Stimulated activated CD8-positive, alpha-beta memory T cell treated with anti-CD3 and anti-CD28 coated beads, Interleukin-4, amount 100 ng/mL, for 48 hours (primary cell): ENCODE results near the gene DOCK2.
"Not testable (repeated sequence)": the region's sequence is repeated elsewhere in the genome, so short reads cannot be mapped to it uniquely, and the experiment has no call there.

Experiments used
- DNase-seq: peaks from one replicate; pipeline ENCODE4 v3.0.0-alpha.2; 2020

The DOCK2 gene

DNA sequence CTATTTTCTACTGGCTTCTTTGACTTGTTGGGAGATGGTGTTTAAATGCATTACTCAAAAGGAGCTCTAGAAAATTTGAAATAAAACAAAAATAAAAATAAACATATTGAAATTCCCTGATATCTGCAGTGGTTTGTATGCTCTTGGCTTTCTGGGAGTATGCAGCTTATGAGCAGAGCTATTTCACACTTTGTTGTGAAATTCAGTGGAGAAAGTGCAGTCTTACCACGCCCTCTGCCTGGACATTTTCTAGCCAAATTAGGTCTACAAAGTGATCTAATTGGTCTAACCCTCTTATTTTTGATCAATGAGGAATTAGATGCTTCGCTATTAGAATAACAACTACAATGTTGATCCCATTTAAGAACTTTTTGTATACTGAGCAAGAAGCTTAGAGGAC lies 276.4 kb downstream of the DOCK2 start:
- no peak for DNase-seq

DNA sequence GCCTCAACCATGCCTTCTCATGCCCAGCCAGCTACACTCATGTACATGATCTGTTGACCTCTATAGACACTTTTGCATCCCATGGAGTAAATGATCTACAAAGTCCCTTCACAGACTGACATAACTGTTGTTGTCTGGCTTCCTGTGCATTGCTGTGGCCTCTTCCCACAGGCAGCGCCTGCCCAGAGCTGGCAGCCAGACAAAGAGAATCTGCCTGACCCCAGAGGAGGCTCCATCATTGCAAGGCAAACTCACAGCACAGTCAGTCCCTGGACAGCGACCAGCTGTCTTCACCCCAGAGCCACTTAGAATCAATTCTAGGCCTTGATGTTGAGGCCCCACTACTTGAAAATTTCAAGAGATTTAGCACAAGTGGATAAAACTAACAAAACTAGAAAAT lies 277.7 kb downstream of the DOCK2 start:
- DNase-seq, result no peak

DNA sequence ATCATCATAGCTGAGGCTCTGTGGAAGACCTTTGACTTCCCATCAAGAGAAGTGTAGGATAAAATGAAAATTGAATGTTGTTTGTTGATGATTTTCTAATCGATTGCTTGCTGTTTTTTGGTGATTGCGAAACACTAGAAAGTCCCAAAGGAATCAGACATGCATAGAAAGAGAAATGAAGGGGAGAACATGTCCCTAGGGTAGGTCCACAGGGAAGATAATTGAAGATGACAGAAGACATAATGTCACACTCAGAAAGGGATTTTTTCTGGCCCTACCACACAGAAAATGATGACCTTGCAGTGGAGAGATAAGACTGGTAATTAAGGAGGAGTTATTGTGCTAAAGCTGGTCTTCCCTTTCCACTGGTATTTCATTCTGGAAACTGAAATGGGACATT lies 280.4 kb downstream of the DOCK2 start:
- no peak for DNase-seq

DNA sequence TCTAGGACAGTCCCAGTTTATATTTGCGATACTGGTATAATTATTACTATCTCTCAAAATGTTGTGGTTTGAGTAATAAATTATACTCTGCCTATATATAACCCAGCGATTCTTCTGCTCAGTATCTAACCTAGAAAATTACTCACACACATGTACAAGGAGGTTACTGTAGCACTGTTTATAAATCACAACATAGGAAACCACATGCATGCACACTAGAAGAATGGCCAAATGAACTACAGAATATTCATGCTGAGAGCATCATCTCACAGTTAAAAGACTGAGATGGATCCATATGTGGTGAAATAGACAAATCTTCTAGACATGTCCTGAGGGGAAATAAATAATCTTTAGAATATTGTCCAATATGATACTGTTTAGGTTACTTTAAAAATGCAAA lies 281.2 kb downstream of the DOCK2 start:
- DNase-seq, result no peak

DNA sequence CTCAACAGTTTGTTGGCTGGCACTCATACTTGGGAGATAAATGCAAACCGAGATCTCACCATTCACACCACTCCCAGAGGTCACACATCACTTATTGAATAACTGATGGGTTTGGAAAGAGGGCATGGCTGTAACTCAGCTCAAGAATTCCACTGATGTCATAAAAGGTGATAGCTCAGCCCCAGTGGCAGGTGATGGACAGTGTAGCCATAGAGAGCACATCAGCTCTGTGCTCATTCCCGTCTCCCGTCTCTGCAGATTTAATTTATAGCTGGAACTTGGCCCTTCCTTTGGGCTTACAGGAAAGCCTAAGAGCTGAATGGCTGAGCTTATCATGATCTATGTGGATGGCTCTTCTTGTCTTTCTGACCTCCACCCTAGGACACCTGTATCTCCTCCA lies 283.4 kb downstream of the DOCK2 start:
- no peak for DNase-seq

DNA sequence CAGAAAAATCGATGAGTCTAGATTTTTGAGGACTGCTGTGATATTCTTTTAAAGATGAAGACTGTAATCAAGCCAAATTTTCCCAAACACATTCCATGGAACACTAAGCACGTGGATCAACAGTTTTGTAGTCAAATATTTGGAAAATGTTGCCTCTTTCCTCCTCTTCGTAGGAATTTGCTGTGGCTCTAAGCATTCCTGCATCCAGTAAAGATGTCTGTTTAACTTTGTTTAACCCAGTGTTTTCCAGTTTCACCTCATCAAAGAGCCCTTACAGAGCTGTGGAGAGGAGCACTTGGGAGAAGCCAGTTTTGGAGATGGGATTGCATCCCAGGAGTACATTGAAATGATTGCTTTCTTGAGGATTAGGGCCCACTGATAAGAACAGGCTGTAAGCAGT lies 284.3 kb downstream of the DOCK2 start:
- DNase-seq, result no peak

DNA sequence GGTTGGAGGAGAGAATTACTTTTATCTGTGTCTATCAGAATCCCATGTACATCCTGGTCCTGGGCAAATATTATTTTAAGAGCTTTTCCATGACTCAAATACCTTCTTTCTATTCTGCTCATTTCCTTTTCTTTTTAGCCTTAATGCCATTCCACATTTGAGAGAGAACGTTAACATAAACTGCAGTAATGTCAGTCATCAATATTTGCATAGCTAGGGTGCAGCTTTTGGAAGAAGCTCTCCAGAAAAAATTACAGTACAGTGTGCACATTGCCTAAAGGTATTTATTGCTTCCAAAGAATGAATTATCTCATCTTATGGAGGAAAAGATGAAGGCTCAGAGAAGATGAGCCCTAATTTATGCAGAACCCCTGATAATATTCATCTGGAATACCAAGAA lies 284.9 kb downstream of the DOCK2 start:
- DNase-seq, result no peak

DNA sequence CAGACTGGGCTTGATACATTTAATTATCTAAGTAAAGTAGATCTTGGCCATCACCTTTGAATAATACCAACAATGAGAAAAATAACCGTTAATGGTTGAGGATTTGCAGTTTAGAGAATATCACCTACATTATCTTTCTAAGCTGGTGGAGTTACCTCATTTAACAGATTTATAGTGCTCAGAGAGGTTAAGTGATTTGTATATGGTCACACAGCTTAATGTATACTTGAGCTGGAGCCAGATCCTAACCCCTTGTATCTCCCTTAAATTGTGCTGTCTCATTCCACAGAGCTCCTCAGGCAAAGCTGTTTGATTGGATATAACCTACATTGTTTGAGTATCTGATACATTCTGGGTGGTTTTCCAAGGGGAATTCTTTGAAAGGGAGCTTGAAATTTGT lies 285.4 kb downstream of the DOCK2 start:
- DNase-seq, result no peak

DNA sequence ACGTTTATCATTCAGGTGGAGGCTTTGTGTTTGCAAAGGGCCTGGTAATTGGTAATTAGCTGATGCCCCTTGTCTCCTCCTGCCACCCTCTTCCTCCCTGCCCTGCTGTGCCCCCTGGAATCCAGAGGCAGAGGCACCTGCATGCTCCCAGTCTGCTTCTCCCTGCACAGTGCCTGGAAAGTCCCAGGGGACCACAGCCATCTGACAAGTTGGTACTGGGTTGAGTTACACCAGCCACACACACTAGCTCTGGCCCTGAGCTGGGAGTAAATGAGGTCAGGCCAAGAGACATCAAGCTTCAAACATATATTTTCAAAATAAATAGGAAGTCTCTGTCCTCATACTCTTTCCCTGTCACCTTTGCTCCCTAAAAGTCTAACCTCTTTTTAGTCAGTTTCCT lies 286.9 kb downstream of the DOCK2 start:
- DNase-seq, result no peak

DNA sequence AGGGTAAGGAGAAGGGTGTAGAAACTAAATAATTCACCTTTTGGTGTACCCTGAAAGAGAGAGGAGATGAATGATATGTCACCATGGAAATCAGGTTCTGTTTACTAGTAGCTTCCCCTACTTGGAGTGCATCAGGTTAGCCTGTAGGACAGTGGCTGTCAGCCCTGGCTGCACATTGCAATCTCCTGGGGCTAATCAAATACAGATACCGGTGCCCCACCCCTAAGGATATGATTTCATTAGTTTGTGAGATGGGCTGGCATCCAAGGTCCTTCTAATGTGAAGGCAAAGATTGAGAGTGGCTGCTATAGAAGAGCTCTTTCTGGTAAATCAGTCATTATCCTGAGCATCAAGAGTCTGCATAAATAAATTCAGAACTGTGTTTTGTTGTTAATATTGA lies 296.1 kb downstream of the DOCK2 start:
- no peak for DNase-seq

DNA sequence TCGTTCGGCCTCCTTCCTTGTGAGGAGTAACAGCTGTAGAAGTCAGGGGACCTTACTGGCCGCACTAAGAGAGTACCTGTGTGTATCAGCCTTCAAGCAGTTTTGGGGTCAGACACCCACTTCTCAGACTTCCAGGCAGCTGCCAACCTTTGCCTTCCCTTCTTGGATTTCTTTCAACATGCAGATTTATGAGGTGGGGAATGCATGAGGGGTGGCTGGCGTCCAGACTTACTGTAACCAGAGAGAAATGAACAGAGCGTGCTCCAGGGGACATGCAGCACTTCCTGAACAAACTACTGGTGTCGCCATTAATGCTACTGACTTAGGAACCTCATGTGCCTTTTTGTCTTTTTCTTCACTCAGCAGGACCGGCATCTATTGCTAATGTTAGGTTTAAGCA lies 296.5 kb downstream of the DOCK2 start:
- DNase-seq, result no peak

DNA sequence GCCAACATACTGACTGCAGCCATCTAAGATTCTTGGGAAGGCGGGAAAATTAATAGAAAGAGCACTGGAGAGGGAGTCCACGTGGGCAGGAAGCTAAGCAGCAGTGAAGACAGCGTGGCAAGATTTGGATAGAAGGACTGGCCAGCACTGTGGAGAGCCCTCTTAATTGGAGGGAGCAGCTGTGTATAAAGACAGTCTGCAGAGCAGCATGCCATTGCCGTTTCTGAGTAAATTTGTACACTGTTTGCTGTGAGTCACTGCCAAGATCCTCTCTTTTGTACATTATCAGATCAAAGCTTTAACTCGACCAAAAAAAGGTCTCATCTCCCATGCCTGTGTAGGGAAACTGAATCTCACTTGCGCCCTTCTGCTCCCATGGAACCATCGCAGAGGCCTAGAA lies 297.9 kb downstream of the DOCK2 start:
- DNase-seq, result no peak

DNA sequence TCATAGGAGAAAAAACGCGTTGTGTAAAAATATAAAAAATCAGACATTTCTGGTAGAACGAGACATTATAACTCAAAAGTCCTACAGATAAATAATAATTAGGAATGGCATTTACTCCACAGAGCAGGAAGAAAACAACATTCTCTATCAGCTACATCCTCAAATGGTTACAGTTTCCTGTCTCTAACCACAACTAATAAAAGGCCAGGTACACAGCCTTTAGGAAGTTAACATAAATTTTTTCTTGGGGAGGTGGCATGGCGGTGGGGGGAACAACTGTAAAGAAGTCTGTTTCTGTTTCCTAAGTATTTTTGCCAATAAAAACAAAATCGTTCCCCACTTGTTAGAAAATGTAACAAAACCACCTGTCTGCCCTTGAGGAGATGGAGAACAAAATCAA lies 298.7 kb downstream of the DOCK2 start:
- DNase-seq, result no peak

DNA sequence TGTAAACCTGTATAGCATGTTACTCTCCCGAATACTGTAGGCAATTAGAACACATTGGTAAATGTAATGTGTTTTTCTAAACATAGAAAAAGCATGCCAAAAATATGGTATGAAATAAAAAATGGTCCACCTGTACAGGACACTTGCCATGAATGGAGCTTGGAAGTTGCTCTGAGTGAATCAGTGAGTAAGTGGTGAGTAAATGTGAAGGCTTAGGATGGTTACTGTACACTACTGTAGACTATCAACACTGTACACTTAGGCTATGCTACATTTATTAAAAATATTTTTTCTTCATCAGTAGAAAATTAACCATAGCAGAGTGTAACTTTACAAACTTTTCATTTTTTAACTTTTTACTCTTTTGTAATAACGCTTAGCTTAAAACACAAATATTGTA lies 301.4 kb downstream of the DOCK2 start:
- DNase-seq, result no peak

DNA sequence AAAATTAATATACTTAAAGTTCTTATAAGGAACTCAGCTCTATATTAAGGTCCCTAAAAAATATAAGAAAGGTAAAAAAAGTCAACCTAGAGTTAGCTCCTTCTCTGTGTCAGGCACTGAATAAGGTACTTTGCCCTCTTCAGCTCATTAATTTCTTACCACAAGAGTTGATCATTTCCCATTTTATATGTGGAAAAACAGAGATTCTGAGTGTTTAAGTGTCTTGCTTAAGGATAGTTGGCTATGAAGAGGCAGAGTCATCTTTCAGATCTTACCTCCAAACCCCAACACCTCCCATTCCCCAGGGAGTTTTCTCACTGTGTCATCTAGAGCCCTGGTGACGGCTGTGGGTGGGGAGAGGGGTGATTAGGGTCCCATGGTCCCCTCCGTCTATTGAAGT lies 302.7 kb downstream of the DOCK2 start:
- no peak for DNase-seq

DNA sequence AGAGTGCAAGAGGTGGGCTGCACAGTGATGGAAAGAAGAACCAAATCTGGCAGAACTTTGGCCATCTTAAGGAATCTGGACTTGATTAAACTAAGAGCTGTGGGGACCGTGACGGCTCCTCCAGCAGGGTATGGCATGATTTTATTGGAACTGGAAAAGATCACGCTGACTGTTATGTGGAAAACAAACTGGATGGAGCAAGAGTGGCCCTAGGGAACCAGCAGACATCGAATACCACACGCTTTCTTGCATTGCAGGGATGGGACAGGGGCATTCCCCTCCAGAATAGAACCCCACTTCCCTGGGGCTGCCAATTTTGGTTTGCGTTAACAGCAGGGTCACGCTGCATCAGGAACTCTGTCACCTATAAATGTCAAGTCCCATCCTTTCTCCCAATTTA lies 304.5 kb downstream of the DOCK2 start:
- DNase-seq, result no peak

DNA sequence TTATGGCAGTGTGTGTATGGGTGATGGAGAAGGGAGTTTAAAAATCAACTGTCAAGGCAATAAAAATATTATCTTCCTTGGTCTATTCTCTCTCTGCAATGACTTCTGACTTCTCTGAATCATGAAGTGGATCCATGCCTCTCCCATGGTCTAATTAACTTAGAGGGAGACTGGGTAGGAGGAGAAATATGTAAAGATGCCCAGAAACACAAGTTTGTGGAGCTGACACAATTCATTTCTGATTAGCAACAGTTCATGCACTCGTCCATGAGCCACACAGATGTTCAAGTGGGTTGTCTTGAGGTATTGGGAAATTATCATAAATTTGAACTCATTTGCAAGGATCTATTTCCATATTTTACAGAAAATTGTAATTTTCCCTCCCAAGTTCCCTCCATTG lies 305.1 kb downstream of the DOCK2 start:
- DNase-seq, result no peak

DNA sequence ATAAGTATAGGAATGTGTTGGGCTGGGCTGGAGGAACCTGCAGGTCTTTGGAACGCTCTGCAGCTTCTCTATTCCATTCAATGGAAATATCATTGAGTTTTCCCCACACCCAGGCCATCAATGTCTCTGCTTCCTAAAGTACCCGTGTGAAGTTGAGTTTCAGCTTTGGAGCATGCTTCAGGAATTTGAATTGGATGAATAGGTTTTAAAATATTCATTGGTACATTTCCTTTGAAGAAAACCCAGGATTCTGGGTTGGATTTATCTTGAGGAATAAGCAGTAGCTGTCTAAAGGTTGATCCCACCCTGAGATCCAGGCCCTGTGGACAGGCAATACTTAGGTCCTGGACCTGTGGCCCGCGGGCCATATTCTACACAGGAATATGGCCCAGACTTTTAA lies 306.0 kb downstream of the DOCK2 start:
- no peak for DNase-seq

DNA sequence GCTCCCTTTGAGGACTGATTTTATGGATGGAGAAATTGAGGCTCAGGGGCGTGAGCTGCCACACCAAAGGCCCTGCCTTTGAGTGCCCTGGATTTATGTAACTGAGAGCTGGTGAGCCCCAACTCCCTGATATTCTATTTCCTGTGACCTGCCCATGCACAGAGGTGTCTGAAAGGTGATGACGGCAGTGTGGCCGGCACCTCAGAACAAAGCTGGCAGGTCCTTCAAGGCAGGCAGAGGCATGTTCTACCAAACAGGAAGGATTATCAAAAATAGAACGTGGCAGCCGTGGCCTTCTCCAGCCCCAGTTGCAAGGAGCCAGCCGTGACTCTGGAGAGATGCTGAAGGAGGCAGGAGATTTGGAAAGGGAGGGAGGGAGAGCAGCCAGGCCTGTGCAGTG lies 307.0 kb downstream of the DOCK2 start:
- no peak for DNase-seq

DNA sequence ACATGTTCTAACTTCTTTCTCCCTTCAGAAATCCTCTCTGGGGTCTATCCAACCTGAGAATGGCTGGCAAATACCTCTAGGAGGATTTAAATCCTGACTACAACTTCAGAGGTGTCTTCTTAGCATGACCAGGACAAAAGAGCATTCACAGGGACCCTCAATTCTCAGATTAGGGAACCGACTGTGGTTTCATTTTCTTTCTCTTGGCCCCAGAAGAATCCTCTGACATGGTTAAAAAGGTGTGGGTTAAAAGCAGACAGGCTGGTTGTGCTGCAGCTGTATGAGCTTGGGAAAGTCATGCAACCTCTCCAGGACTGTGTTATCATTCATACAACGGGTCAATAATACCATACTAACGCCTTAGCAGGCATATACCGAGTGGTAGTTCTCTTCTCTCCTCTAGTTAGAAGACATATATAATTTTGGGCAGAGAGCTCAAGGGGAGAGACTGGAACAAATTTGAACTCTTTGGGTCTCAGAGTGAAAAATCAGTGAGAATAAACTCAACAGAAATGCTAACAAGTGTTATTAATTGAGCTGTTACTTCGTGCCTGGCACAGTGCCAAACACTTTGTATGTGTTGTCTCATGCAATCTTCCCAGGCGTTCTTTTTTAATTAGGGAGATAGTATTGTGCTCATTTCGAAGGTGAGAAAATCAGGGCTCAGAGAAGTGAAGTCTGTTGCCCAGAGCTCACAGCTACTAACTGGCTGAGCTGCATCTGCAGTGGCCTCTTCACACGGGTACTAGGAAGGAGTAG lies 308.0 kb downstream of the DOCK2 start:
- no peak for DNase-seq

DNA sequence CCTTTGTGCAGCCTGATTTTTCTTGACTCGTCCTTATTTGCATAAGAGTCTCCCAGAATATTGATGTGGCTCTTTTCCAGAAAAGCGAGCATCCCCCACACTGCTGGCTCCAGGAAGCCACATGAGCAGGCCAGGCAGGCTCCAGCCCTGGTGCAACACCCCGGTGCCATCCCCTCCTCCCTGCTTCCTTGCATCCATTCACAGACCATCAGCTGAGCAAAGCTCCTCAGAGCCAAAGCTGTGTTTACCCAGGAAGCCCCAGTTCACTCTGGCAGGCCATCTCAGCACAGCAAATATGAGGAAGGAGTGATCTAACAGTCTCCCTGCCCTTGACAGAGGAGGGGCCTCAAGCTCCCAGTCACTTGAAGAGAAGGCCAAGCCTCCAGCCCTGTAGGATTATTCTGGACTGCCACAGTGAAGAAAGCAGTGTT lies 308.8 kb downstream of the DOCK2 start:
- DNase-seq, result no peak

DNA sequence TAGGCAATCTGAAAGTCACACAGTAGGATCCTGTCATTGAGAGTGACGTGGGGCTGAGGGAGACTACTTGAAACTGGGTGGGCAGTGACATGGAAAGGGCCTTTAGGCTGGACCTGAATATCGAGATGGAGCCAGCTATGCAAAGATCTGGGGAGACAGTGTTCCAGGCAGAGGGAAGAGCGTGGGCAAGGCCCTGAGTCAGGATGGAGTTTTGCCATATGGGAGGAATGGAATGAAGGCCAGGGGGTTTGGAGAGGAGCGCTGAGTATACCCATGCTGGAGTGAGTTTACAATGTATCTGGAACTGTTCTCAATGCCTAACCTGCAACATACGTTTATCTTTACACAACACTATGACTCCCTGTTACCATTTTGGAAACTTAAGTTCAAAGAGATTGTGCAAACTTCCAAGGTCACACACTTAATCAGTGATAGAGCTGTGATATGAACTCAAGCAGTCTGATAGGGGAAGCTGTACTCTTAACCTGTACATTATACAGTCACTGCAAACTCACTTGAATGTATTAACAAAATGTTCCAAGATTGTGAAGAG lies 309.7 kb downstream of the DOCK2 start:
- no peak for DNase-seq

DNA sequence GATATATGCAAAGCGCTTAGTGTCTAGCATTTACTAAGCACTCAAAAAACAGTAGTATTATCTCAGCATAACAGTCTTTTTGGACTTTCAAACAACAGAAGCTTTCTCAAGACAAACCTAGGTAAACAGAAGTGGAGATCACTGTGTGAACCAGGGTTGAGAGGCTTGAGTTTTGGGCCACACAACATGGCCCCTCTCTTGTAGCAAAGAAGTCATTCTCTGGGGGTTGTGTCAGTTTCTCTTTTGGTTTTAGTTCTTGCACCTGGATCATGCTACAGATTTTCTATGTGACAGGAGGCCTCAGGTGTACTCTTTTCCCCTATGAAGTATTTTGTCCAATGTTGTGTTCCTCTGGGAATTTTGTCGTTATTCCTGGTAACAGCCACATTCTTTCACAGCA lies 313.3 kb downstream of the DOCK2 start:
- DNase-seq, result no peak

DNA sequence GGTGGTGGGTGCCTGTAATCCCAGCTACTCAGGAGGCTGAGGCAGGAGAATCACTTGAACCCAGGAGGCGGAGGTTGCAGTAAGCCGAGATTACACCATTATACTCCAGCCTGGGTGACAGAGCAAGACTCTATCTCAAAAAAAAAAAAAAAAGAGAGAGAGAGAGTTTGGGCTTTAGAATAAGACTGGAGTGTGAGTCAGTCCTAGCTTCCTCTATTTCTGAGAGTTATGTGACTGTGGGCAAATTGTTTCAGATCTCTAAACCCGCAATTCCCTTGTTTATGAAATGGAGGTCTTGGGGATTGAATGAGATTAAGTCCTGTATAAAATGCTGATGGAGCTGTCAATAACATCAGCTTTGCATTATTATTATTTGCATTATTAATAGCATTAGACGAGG lies 316.1 kb downstream of the DOCK2 start:
- DNase-seq, result not testable (repeated sequence)

DNA sequence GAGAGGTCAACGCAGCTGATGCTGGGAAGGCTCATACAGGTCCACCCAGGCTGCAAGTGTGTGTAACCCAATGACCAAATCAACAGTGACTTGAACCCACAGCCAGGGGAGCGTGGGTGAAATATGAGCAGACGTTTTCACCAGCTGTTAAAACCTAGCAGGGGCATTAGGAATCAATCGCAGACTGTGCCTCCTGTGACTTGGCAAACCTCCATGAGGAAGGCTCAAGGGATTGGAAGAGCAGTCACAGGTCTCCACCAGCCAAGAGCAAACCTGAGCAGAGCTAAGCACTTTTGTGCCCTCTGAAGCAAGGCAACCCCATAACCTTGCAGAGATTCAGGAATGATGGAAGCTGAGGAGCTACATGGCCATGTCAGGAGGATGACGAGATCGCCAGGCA lies 317.7 kb downstream of the DOCK2 start:
- no peak for DNase-seq
